Gastrocnemius medialis (tissue), 4 donors: ENCODE results near the gene CD48.

ENCODE experiments used
- POLR2A ChIP-seq, 2 donors: fragments of 450-650 bp; IDR thresholded peaks; one replicate each; pipeline ENCODE4 v1.6.1; 2017; ENCODE audit warnings: antibody characterized with exemption in 2 of 2, mild to moderate bottlenecking in 2 of 2, moderate library complexity in 2 of 2
- TF ChIP-seq, protein P1 (sequence below), 5 experiments: fragments of 450-650 bp in 3 of 5; fragments of 200-600 bp in 2 of 5; sonication (generic) in 2 of 5; IDR thresholded peaks in 4 of 5; conservative IDR thresholded peaks in 1 of 5; 1 replicate in 4 of 5; 2 replicates in 1 of 5; pipeline ENCODE4 v1.5.1; 2016 to 2019; ENCODE audit warnings: antibody characterized with exemption in 5 of 5, mild to moderate bottlenecking in 3 of 5, moderate library complexity in 3 of 5

DNA sequence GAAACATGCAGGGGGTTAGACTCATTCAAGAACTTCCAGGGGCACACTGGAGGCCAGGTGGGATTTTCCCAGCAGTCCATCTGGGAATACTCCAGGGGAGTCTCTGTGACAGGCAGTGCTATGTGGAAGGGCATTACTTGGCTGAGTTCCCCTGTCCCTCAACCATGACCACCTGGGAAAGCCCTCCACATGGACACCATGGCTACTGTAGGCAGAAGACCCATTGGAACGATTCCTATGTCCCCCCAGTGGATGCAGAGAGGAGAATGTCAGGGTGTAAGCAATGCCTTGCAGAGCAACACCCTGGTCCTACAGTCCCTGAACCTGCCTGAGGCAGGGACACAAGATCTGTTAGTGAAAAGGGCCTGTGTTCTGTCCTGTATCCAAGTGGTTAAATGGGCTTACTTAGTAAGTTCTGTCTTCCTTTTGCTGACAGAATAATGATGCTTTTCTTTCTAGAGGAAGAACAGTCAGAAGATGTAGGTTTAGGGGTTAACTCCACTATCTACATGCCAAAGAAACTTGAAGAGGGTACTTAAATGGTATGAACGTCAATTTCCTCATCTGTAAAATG is 78.2 kb downstream of the CD48 start:
- TF ChIP-seq, protein P1, sequence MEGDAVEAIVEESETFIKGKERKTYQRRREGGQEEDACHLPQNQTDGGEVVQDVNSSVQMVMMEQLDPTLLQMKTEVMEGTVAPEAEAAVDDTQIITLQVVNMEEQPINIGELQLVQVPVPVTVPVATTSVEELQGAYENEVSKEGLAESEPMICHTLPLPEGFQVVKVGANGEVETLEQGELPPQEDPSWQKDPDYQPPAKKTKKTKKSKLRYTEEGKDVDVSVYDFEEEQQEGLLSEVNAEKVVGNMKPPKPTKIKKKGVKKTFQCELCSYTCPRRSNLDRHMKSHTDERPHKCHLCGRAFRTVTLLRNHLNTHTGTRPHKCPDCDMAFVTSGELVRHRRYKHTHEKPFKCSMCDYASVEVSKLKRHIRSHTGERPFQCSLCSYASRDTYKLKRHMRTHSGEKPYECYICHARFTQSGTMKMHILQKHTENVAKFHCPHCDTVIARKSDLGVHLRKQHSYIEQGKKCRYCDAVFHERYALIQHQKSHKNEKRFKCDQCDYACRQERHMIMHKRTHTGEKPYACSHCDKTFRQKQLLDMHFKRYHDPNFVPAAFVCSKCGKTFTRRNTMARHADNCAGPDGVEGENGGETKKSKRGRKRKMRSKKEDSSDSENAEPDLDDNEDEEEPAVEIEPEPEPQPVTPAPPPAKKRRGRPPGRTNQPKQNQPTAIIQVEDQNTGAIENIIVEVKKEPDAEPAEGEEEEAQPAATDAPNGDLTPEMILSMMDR (IDR thresholded peaks at IDR 0.05 in 4 of 5, conservative IDR thresholded peaks at IDR 0.05 in 1 of 5): no peak
- no peak for TF ChIP-seq POLR2A (IDR thresholded peaks at IDR 0.05)
